Measurements from ENCODE around the gene PDE6C. TPM values are rescaled to one million over a fixed set of nuclear protein-coding genes. Genes with fewer than 3 reads are reported as not detected.

Gene PDE6C
- total and polyA plus RNA-seq, 4 donors, result not detected

GRCh38 chr10:93597075-93597599, 15.2 kb upstream of the PDE6C start:
- WGBS, result 71% methylated on average over 1 of the region's 1 CpG

DNA sequence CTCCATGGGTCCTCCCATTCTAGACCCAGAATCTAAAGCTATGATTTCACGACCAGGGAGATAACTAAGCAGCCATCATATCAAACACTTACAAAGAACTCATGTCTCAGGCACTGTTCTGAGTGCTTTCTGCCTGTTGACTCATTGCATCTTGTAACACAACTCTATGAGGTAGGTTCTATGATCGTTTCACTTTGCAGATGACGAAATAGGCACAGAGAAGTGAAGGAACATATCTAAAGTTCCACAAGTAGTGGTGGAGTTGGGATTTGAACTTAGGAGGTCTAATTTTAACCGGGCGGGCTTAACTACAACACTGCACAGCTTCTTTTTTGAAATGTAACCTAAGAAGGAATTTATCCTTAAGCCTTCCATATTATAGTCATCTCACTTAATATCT, 14.2 kb upstream of the PDE6C start:
- peak overlapping the region in 1 of 2 donors; percentile 13 for H3K27ac ChIP-seq (ENCODE audit: low read depth in 1 of 2, low read length in 2 of 2)
- no peaks in the 10 kb centered on the region for H3K9me3 ChIP-seq (ENCODE audit: control insufficient read depth in 4 of 4, low read length in 3 of 4)
- H3K4me3 ChIP-seq (ENCODE audit: low read depth in 1 of 3, low read length in 3 of 3), result peak overlapping the region; percentile 59 to 91 (median 63)
- WGBS, result 38% methylated on average over 5 of the region's 5 CpGs
- no peak for TF ChIP-seq HNF4G (IDR thresholded peaks at IDR 0.05)
- TF ChIP-seq EGR1 (IDR thresholded peaks at IDR 0.05; ENCODE audit: low read depth in 2 of 2), result no peak
- TF ChIP-seq, protein P1, sequence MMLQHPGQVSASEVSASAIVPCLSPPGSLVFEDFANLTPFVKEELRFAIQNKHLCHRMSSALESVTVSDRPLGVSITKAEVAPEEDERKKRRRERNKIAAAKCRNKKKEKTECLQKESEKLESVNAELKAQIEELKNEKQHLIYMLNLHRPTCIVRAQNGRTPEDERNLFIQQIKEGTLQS (IDR thresholded peaks at IDR 0.05), result no peak
- TF ChIP-seq FOXA1 (IDR thresholded peaks at IDR 0.05), result no peak
- TF ChIP-seq RAD21 (IDR thresholded peaks at IDR 0.05), result no peak
- no peak for TF ChIP-seq RXRA (IDR thresholded peaks at IDR 0.05)
- TF ChIP-seq FOXA2 (IDR thresholded peaks at IDR 0.05), result no peak
- TF ChIP-seq CTCF (IDR thresholded peaks at IDR 0.05; ENCODE audit: low read depth, low read length, missing input control), result no peak
- TF ChIP-seq MAX (IDR thresholded peaks at IDR 0.05), result no peak
- TF ChIP-seq YY1 (IDR thresholded peaks at IDR 0.05), result no peak
- TF ChIP-seq, protein P2, sequence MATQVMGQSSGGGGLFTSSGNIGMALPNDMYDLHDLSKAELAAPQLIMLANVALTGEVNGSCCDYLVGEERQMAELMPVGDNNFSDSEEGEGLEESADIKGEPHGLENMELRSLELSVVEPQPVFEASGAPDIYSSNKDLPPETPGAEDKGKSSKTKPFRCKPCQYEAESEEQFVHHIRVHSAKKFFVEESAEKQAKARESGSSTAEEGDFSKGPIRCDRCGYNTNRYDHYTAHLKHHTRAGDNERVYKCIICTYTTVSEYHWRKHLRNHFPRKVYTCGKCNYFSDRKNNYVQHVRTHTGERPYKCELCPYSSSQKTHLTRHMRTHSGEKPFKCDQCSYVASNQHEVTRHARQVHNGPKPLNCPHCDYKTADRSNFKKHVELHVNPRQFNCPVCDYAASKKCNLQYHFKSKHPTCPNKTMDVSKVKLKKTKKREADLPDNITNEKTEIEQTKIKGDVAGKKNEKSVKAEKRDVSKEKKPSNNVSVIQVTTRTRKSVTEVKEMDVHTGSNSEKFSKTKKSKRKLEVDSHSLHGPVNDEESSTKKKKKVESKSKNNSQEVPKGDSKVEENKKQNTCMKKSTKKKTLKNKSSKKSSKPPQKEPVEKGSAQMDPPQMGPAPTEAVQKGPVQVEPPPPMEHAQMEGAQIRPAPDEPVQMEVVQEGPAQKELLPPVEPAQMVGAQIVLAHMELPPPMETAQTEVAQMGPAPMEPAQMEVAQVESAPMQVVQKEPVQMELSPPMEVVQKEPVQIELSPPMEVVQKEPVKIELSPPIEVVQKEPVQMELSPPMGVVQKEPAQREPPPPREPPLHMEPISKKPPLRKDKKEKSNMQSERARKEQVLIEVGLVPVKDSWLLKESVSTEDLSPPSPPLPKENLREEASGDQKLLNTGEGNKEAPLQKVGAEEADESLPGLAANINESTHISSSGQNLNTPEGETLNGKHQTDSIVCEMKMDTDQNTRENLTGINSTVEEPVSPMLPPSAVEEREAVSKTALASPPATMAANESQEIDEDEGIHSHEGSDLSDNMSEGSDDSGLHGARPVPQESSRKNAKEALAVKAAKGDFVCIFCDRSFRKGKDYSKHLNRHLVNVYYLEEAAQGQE (IDR thresholded peaks at IDR 0.05), result no peak
- no peak for TF ChIP-seq JUND (IDR thresholded peaks at IDR 0.05)
- no peak for TF ChIP-seq ZBTB33 (IDR thresholded peaks at IDR 0.05)
- TF ChIP-seq NR2F2 (IDR thresholded peaks at IDR 0.05), result no peak
- peaks cover 0 to 51% (median 21%) of the 10 kb centered on the region in 4 donors for H3K36me3 ChIP-seq (ENCODE audit: control insufficient read depth in 4 of 4, insufficient read depth in 3 of 4, low read depth in 1 of 4, low read length in 3 of 4)
- H3K27me3 ChIP-seq (ENCODE audit: control insufficient read depth in 4 of 4, insufficient read depth in 4 of 4, low read length in 3 of 4), result no peaks in the 10 kb centered on the region
- no peak for DNase-seq (ENCODE audit: low spot score)
- H3K9ac ChIP-seq (ENCODE audit: low read depth in 1 of 2, low read length in 2 of 2), result peak overlapping the region; percentile 67
- H3K4me1 ChIP-seq (ENCODE audit: control insufficient read depth in 4 of 4, insufficient read depth in 4 of 4, low read length in 3 of 4), result peaks cover 0 to 55% (median 35%) of the 10 kb centered on the region in 4 donors

More at GRCh38 chr10:93597075-93597599, 15.2 kb upstream of the PDE6C start:
- Histone ChIP-seq H3K27me3 (ENCODE audit: control insufficient read depth in 4 of 4, insufficient read depth in 4 of 4, low read length in 3 of 4) (no peaks in the 10 kb centered on the region), H3K4me1 (ENCODE audit: control insufficient read depth in 4 of 4, insufficient read depth in 4 of 4, low read length in 3 of 4) (peaks cover 0 to 45% (median 25%) of the 10 kb centered on the region in 4 donors), H3K27ac (ENCODE audit: low read depth in 1 of 2, low read length in 2 of 2) (no peak overlapping the region), H3K9me3 (ENCODE audit: control insufficient read depth in 4 of 4, low read length in 3 of 4) (no peaks in the 10 kb centered on the region), H3K4me3 (ENCODE audit: low read depth in 1 of 3, low read length in 3 of 3) (peak overlapping the region in 2 of 3 donors; percentile 63 to 91), H3K36me3 (ENCODE audit: control insufficient read depth in 4 of 4, insufficient read depth in 3 of 4, low read depth in 1 of 4, low read length in 3 of 4) (peaks cover 1 to 60% (median 27%) of the 10 kb centered on the region in 4 donors), H3K9ac (ENCODE audit: low read depth in 1 of 2, low read length in 2 of 2) (no peak overlapping the region)
- TF ChIP-seq FOXA1 (IDR thresholded peaks at IDR 0.05), result no peak
- no peak for TF ChIP-seq CTCF (IDR thresholded peaks at IDR 0.05; ENCODE audit: low read depth, low read length, missing input control)
- TF ChIP-seq EGR1 (IDR thresholded peaks at IDR 0.05; ENCODE audit: low read depth in 2 of 2), result no peak
- no peak for TF ChIP-seq HNF4G (IDR thresholded peaks at IDR 0.05)
- TF ChIP-seq RXRA (IDR thresholded peaks at IDR 0.05), result no peak
- TF ChIP-seq TAF1 (conservative IDR thresholded peaks at IDR 0.05), result no peak
- TF ChIP-seq JUND (IDR thresholded peaks at IDR 0.05), result peak in 1 of 2 donors; percentile 18
- no peak for TF ChIP-seq YY1 (IDR thresholded peaks at IDR 0.05)
- TF ChIP-seq SP1 (IDR thresholded peaks at IDR 0.05), result no peak
- peak; percentile 1 for TF ChIP-seq MAX (IDR thresholded peaks at IDR 0.05)
- DNase-seq (ENCODE audit: low spot score), result no peak
